HEK293 (cell line): Measurements from ENCODE around the gene CUL1.

Experiments
- CTCF ChIA-PET: fragments of 350-600 bp; formaldehyde crosslinking; extraction: SDS; loops from one replicate; lab custom pipeline; 2021; ENCODE audit warnings: antibody characterized with exemption; lab: Yijun Ruan, JAX
- POLR2A ChIA-PET: fragments of 300-600 bp; formaldehyde crosslinking; extraction: SDS; loops from one replicate; lab custom pipeline; 2020; ENCODE audit warnings: antibody characterized with exemption, inconsistent platforms; lab: Yijun Ruan, JAX
- H3K27ac ChIP-seq: fragments of 200-500 bp; sonication (Bioruptor generic); 2 replicates; pipeline ENCODE4 v1.5.1; 2014; ENCODE audit warnings: low read depth, low read length, control low read depth, inconsistent platforms; ENCODE audit errors: extremely low read depth
- H3K36me3 ChIP-seq, 2 experiments: fragments of 200-500 bp in 1 of 2; sonication (Bioruptor generic) in 1 of 2; 1 replicate in 1 of 2; 2 replicates in 1 of 2; pipeline ENCODE4 v1.5.1; 2014 to 2017; ENCODE audit warnings: inconsistent platforms in 2 of 2, low read length in 2 of 2; ENCODE audit not compliant: control insufficient read depth in 2 of 2, insufficient read depth in 1 of 2
- H3K4me1 ChIP-seq: fragments of 200-500 bp; sonication (Bioruptor generic); 2 replicates; pipeline ENCODE4 v1.5.1; 2014; ENCODE audit warnings: mild to moderate bottlenecking, low read length, inconsistent platforms; ENCODE audit not compliant: control insufficient read depth, insufficient read depth
- H3K4me3 ChIP-seq: 2 replicates; pipeline ENCODE4 v1.5.1; 2011; ENCODE audit warnings: low read depth, mild to moderate bottlenecking, control low read depth, low read length, moderate library complexity
- H3K9me3 ChIP-seq: fragments of 200-500 bp; sonication (Bioruptor generic); 2 replicates; pipeline ENCODE4 v1.5.1; 2014; ENCODE audit warnings: low read depth, low read length, inconsistent platforms; ENCODE audit not compliant: control insufficient read depth, insufficient read depth
- BCL11B ChIP-seq: fragments of 450-650 bp; formaldehyde crosslinking; IDR thresholded peaks from 2 replicates; pipeline ENCODE4 v1.5.1; 2016; ENCODE audit warnings: low read depth, missing biosample characterization, missing genetic modification characterization
- GFI1B ChIP-seq: fragments of 450-650 bp; formaldehyde crosslinking; IDR thresholded peaks from 2 replicates; pipeline ENCODE4 v1.5.1; 2016; ENCODE audit warnings: missing biosample characterization, missing genetic modification characterization
- GLI4 ChIP-seq: fragments of 450-650 bp; formaldehyde crosslinking; IDR thresholded peaks from 2 replicates; pipeline ENCODE4 v1.5.1; 2016; ENCODE audit warnings: missing biosample characterization, missing genetic modification characterization
- ZBTB7A ChIP-seq: fragments of 450-650 bp; formaldehyde crosslinking; IDR thresholded peaks from 2 replicates; pipeline ENCODE4 v1.5.1; 2016; ENCODE audit warnings: low read depth, missing biosample characterization, missing genetic modification characterization
- ZNF10 ChIP-seq: fragments of 450-650 bp; formaldehyde crosslinking; IDR thresholded peaks from 2 replicates; pipeline ENCODE4 v1.5.1; 2017; ENCODE audit warnings: missing biosample characterization, missing genetic modification characterization
- ZNF175 ChIP-seq: fragments of 450-650 bp; formaldehyde crosslinking; IDR thresholded peaks from 2 replicates; pipeline ENCODE4 v1.5.1; 2016; ENCODE audit warnings: missing biosample characterization, missing genetic modification characterization
- ZNF416 ChIP-seq: fragments of 450-650 bp; formaldehyde crosslinking; IDR thresholded peaks from 2 replicates; pipeline ENCODE4 v1.5.1; 2016; ENCODE audit warnings: missing biosample characterization, missing genetic modification characterization
- ZNF423 ChIP-seq: fragments of 450-650 bp; formaldehyde crosslinking; IDR thresholded peaks from 2 replicates; pipeline ENCODE4 v1.5.1; 2016; ENCODE audit warnings: missing biosample characterization, missing genetic modification characterization
- ZNF529 ChIP-seq: fragments of 450-650 bp; formaldehyde crosslinking; IDR thresholded peaks from 2 replicates; pipeline ENCODE4 v1.5.1; 2017; ENCODE audit warnings: missing genetic modification characterization, missing biosample characterization; ENCODE audit not compliant: insufficient replicate concordance
- ZNF571 ChIP-seq: fragments of 450-650 bp; formaldehyde crosslinking; IDR thresholded peaks from 2 replicates; pipeline ENCODE4 v1.5.0; 2017; ENCODE audit warnings: missing biosample characterization, missing genetic modification characterization
- ZNF629 ChIP-seq: fragments of 450-650 bp; formaldehyde crosslinking; IDR thresholded peaks from 2 replicates; pipeline ENCODE4 v1.5.1; 2017; ENCODE audit warnings: missing biosample characterization, missing genetic modification characterization
- ZNF768 ChIP-seq: fragments of 450-650 bp; formaldehyde crosslinking; IDR thresholded peaks from 2 replicates; pipeline ENCODE4 v1.5.1; 2018; ENCODE audit warnings: missing biosample characterization, mild to moderate bottlenecking, missing genetic modification characterization
- ZNF785 ChIP-seq: fragments of 450-650 bp; formaldehyde crosslinking; IDR thresholded peaks from 2 replicates; pipeline ENCODE4 v1.5.1; 2016; ENCODE audit warnings: missing biosample characterization, missing genetic modification characterization
- TF ChIP-seq, protein P1 (sequence below): fragments of 450-650 bp; formaldehyde crosslinking; IDR thresholded peaks from 2 replicates; pipeline ENCODE4 v1.5.1; 2016; ENCODE audit warnings: missing biosample characterization, missing genetic modification characterization
- TF ChIP-seq, protein P2 (sequence below): fragments of 450-650 bp; formaldehyde crosslinking; IDR thresholded peaks from 2 replicates; pipeline ENCODE4 v1.5.1; 2017; ENCODE audit warnings: missing biosample characterization, missing genetic modification characterization
- TF ChIP-seq, protein P3 (sequence below): fragments of 450-650 bp; formaldehyde crosslinking; IDR thresholded peaks from 2 replicates; pipeline ENCODE4 v1.5.1; 2017; ENCODE audit warnings: missing biosample characterization, mild to moderate bottlenecking, missing genetic modification characterization, moderate library complexity
- TF ChIP-seq, protein P4 (sequence below): fragments of 450-650 bp; formaldehyde crosslinking; IDR thresholded peaks from 2 replicates; pipeline ENCODE4 v1.5.1; 2016; ENCODE audit warnings: missing biosample characterization, missing genetic modification characterization
- TF ChIP-seq, protein P5 (sequence below): fragments of 450-650 bp; formaldehyde crosslinking; IDR thresholded peaks from 2 replicates; pipeline ENCODE4 v1.5.1; 2016; ENCODE audit warnings: missing biosample characterization, missing genetic modification characterization, borderline replicate concordance

The CUL1 gene

DNA sequence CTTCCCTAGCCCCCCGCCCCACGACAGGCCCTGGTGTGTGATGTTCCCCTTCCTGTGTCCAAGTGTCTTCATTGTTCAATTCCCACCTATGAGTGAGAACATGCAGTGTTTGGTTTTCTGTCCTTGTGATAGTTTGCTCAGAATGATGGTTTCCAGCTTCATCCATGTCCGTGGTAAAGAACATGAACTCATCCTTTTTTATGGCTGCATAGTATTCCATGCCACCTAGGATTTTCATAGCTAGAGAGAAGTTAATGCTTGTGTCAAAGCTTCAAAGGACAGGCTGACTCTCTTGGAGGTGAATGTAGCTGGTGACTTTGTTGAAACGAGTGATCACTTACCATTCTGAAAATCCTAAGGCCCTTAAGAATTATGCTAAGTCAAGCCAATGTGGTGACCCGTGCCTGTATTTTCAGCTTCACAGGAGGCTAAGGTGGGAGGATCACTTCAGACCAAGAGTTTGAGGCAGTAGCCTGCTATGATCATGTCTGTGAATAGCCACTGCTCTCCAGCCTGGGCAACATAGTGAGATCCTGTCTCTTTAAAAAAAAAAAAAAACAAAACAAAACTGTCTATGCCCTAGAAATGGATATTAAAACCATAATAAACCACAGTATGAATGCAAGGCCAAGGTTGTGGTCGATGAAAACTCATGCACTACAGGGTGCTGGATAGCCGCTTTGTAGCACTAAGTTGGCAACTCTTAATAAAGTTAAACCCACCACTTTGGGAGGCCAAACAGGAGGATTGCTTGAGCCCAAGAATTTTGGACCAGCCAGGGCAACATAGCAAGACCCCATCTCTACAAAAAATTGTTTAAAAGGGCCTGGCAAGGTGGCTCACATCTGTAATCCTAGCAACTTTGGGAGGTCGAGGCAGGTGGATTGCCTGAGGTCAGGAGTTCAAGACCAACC, 52.0 kb downstream of the CUL1 start (continued):
- TF ChIP-seq, protein P1, sequence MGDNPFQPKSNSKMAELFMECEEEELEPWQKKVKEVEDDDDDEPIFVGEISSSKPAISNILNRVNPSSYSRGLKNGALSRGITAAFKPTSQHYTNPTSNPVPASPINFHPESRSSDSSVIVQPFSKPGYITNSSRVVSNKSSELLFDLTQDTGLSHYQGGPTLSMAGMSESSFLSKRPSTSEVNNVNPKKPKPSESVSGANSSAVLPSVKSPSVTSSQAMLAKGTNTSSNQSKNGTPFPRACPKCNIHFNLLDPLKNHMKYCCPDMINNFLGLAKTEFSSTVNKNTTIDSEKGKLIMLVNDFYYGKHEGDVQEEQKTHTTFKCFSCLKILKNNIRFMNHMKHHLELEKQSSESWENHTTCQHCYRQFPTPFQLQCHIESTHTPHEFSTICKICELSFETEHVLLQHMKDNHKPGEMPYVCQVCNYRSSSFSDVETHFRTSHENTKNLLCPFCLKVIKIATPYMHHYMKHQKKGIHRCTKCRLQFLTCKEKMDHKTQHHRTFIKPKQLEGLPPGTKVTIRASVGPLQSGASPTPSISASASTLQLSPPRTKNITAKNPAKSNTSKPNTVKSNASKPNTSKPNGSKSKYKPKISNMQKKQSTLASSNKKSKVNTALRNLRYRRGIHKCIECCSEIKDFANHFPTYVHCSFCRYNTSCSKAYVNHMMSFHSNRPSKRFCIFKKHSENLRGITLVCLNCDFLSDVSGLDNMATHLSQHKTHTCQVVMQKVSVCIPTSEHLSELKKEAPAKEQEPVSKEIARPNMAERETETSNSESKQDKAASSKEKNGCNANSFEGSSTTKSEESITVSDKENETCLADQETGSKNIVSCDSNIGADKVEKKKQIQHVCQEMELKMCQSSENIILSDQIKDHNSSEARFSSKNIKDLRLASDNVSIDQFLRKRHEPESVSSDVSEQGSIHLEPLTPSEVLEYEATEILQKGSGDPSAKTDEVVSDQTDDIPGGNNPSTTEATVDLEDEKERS, result peak; percentile 72; the same call in 1 of the 2 replicates
- TF ChIP-seq ZNF529 (tag by site-specific recombination) (no peak), ZNF785 (tag by site-specific recombination) (no peak), GFI1B (tag by site-specific recombination) (no peak)
- TF ChIP-seq, protein P2, sequence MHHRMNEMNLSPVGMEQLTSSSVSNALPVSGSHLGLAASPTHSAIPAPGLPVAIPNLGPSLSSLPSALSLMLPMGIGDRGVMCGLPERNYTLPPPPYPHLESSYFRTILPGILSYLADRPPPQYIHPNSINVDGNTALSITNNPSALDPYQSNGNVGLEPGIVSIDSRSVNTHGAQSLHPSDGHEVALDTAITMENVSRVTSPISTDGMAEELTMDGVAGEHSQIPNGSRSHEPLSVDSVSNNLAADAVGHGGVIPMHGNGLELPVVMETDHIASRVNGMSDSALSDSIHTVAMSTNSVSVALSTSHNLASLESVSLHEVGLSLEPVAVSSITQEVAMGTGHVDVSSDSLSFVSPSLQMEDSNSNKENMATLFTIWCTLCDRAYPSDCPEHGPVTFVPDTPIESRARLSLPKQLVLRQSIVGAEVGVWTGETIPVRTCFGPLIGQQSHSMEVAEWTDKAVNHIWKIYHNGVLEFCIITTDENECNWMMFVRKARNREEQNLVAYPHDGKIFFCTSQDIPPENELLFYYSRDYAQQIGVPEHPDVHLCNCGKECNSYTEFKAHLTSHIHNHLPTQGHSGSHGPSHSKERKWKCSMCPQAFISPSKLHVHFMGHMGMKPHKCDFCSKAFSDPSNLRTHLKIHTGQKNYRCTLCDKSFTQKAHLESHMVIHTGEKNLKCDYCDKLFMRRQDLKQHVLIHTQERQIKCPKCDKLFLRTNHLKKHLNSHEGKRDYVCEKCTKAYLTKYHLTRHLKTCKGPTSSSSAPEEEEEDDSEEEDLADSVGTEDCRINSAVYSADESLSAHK, result no peak
- TF ChIP-seq, all 188 proteins: peak for 4

DNA sequence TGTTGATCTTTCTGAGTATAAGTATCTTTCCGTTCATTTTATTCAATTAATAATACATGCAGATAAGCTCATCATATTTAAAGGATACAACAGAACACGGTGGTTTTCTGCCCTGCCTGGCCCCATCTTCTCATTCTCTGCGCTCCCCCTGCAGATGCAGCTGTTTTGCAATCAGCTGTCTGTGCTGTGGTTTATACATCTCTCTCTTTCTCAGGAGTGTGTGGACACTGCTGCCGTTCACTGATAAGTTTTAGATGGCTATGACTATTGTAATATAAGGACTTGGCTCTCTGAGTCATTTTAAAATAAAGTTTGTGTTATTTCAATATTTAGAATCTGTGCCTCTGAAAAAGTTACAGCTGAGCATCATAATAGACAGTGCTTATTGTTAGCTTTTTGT, 54.5 kb downstream of the CUL1 start:
- H3K27ac ChIP-seq, result no peak overlapping the region
- H3K4me3 ChIP-seq, result no peak overlapping the region
- CTCF ChIA-PET, result no interaction called here
- POLR2A ChIA-PET, result no interaction called here
- no peaks in the 10 kb centered on the region for H3K9me3 ChIP-seq
- no peaks in the 10 kb centered on the region for H3K4me1 ChIP-seq
- peaks cover 3 to 18% of the 10 kb centered on the region in 2 experiments; a peak in 1 of 3 replicates for H3K36me3 ChIP-seq
- TF ChIP-seq ZNF10 (tag by site-specific recombination), result peak; percentile 71
- TF ChIP-seq, protein P3, sequence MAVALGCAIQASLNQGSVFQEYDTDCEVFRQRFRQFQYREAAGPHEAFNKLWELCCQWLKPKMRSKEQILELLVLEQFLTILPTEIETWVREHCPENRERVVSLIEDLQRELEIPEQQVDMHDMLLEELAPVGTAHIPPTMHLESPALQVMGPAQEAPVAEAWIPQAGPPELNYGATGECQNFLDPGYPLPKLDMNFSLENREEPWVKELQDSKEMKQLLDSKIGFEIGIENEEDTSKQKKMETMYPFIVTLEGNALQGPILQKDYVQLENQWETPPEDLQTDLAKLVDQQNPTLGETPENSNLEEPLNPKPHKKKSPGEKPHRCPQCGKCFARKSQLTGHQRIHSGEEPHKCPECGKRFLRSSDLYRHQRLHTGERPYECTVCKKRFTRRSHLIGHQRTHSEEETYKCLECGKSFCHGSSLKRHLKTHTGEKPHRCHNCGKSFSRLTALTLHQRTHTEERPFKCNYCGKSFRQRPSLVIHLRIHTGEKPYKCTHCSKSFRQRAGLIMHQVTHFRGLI, result no peak

DNA sequence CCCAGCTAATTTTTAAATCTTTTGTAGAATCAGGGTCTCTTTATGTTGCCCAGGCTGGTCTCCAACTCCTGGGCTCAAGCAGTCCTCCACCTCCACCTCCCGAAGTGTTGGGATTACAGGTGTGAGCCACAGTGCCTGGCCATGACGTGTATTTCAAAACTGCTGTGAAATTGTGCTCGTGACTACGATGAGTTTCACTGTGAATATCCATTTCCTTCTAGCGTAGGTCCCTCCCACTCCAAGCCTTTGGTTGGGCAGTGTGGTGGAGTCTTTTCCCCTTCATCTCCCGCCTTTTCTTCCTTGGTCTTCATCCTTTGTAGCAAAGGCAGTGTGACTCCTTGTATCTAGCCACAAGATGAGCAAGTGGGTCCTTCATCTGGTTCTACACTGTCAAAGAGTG, 56.2 kb downstream of the CUL1 start:
- Histone ChIP-seq H3K4me1 (no peaks in the 10 kb centered on the region), H3K27ac (no peak overlapping the region), H3K36me3 (peaks cover 3 to 28% of the 10 kb centered on the region in 2 experiments; a peak in 2 of 3 replicates), H3K9me3 (no peaks in the 10 kb centered on the region), H3K4me3 (no peak overlapping the region)
- ChIA-PET POLR2A (no interaction called here), CTCF (interaction anchor here (1.3 kb wide), 1 partner anchor 34 kb away, joined by 3 read pairs; no protein-coding TSS in a partner anchor)
- TF ChIP-seq ZNF416 (tag by site-specific recombination), result no peak
- TF ChIP-seq, protein P4, sequence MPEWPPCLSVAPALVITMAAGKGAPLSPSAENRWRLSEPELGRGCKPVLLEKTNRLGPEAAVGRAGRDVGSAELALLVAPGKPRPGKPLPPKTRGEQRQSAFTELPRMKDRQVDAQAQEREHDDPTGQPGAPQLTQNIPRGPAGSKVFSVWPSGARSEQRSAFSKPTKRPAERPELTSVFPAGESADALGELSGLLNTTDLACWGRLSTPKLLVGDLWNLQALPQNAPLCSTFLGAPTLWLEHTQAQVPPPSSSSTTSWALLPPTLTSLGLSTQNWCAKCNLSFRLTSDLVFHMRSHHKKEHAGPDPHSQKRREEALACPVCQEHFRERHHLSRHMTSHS (tag by site-specific recombination), result no peak
- TF ChIP-seq, protein P5, sequence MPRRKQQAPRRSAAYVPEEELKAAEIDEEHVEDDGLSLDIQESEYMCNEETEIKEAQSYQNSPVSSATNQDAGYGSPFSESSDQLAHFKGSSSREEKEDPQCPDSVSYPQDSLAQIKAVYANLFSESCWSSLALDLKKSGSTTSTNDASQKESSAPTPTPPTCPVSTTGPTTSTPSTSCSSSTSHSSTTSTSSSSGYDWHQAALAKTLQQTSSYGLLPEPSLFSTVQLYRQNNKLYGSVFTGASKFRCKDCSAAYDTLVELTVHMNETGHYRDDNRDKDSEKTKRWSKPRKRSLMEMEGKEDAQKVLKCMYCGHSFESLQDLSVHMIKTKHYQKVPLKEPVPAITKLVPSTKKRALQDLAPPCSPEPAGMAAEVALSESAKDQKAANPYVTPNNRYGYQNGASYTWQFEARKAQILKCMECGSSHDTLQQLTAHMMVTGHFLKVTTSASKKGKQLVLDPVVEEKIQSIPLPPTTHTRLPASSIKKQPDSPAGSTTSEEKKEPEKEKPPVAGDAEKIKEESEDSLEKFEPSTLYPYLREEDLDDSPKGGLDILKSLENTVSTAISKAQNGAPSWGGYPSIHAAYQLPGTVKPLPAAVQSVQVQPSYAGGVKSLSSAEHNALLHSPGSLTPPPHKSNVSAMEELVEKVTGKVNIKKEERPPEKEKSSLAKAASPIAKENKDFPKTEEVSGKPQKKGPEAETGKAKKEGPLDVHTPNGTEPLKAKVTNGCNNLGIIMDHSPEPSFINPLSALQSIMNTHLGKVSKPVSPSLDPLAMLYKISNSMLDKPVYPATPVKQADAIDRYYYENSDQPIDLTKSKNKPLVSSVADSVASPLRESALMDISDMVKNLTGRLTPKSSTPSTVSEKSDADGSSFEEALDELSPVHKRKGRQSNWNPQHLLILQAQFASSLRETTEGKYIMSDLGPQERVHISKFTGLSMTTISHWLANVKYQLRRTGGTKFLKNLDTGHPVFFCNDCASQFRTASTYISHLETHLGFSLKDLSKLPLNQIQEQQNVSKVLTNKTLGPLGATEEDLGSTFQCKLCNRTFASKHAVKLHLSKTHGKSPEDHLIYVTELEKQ, result no peak
- TF ChIP-seq ZNF175 (tag by site-specific recombination), result no peak
- TF ChIP-seq ZNF629, result no peak
- no peak for TF ChIP-seq BCL11B
- no peak for TF ChIP-seq GLI4 (tag by site-specific recombination)
- TF ChIP-seq ZNF423, result no peak
- TF ChIP-seq ZNF768, result no peak
- no peak for TF ChIP-seq ZNF571 (tag by site-specific recombination)
- no peak for TF ChIP-seq ZBTB7A
